ENCODE results near the gene TCERG1.

Gene TCERG1

GRCh38 chr5:146544232-146544631 lies 97.1 kb downstream of the TCERG1 start:
- Histone ChIP-seq H3K4me3 (ENCODE audit: low read depth in 1 of 2, low read length in 2 of 2) (no peak overlapping the region), H3K9me3 (ENCODE audit: insufficient read depth, low read length, severe bottlenecking) (no peaks in the 10 kb centered on the region), H3K9ac (ENCODE audit: low read depth, low read length) (no peak overlapping the region), H4K20me1 (ENCODE audit: insufficient read depth, low read length) (no peaks in the 10 kb centered on the region), H2AFZ (ENCODE audit: low read depth, low read length) (no peak overlapping the region), H3K36me3 (ENCODE audit: insufficient read depth, low read length) (no peaks in the 10 kb centered on the region), H3K27ac (ENCODE audit: low read length) (no peak overlapping the region), H3K4me1 (ENCODE audit: insufficient read depth, low read length) (no peaks in the 10 kb centered on the region), H3K4me2 (ENCODE audit: insufficient read depth, low read length) (no peak overlapping the region), H3K27me3 (ENCODE audit: insufficient read depth, low read length, poor library complexity) (no peaks in the 10 kb centered on the region), H3K79me2 (ENCODE audit: insufficient read depth, low read length) (no peaks in the 10 kb centered on the region)
- DNase-seq (no peak), ATAC-seq (ENCODE audit: insufficient read depth, low read depth) (no peak)
- TF ChIP-seq EZH2 (IDR thresholded peaks at IDR 0.05; ENCODE audit: borderline replicate concordance, low read depth, low read length, severe bottlenecking) (no peak), CTCF (IDR thresholded peaks at IDR 0.05; ENCODE audit: borderline replicate concordance, extremely low read depth, low read length, poor library complexity, severe bottlenecking) (no peak)

- Histone ChIP-seq H3K36me3 (ENCODE audit: insufficient read depth, low read length) (no peaks in the 10 kb centered on the region), H3K4me2 (ENCODE audit: insufficient read depth, low read length) (no peak overlapping the region), H2AFZ (ENCODE audit: low read depth, low read length) (no peak overlapping the region), H3K27ac (ENCODE audit: low read length) (no peak overlapping the region), H3K9ac (ENCODE audit: low read depth, low read length) (no peak overlapping the region), H3K4me3 (ENCODE audit: low read depth in 1 of 2, low read length in 2 of 2) (no peak overlapping the region), H4K20me1 (ENCODE audit: insufficient read depth, low read length) (no peaks in the 10 kb centered on the region), H3K4me1 (ENCODE audit: insufficient read depth, low read length) (no peaks in the 10 kb centered on the region), H3K9me3 (ENCODE audit: insufficient read depth, low read length, severe bottlenecking) (no peaks in the 10 kb centered on the region), H3K27me3 (ENCODE audit: insufficient read depth, low read length, poor library complexity) (no peaks in the 10 kb centered on the region), H3K79me2 (ENCODE audit: insufficient read depth, low read length) (no peaks in the 10 kb centered on the region)
- DNase-seq (no peak), ATAC-seq (ENCODE audit: insufficient read depth, low read depth) (no peak)
- no peak for TF ChIP-seq EZH2 (IDR thresholded peaks at IDR 0.05; ENCODE audit: borderline replicate concordance, low read depth, low read length, severe bottlenecking)
- TF ChIP-seq CTCF (IDR thresholded peaks at IDR 0.05; ENCODE audit: borderline replicate concordance, extremely low read depth, low read length, poor library complexity, severe bottlenecking) = no peak
Observed at GRCh38 chr5:146548781-146549449, 101.8 kb downstream of the TCERG1 start.

GRCh38 chr5:146549615-146550014 lies 102.5 kb downstream of the TCERG1 start:
- Histone ChIP-seq H3K36me3 (ENCODE audit: insufficient read depth, low read length) (no peaks in the 10 kb centered on the region), H3K4me3 (ENCODE audit: low read depth in 1 of 2, low read length in 2 of 2) (no peak overlapping the region), H4K20me1 (ENCODE audit: insufficient read depth, low read length) (no peaks in the 10 kb centered on the region), H3K27me3 (ENCODE audit: insufficient read depth, low read length, poor library complexity) (no peaks in the 10 kb centered on the region), H3K27ac (ENCODE audit: low read length) (no peak overlapping the region), H2AFZ (ENCODE audit: low read depth, low read length) (no peak overlapping the region), H3K4me1 (ENCODE audit: insufficient read depth, low read length) (no peaks in the 10 kb centered on the region), H3K9ac (ENCODE audit: low read depth, low read length) (no peak overlapping the region), H3K4me2 (ENCODE audit: insufficient read depth, low read length) (no peak overlapping the region), H3K79me2 (ENCODE audit: insufficient read depth, low read length) (no peaks in the 10 kb centered on the region), H3K9me3 (ENCODE audit: insufficient read depth, low read length, severe bottlenecking) (no peaks in the 10 kb centered on the region)
- DNase-seq (no peak), ATAC-seq (ENCODE audit: insufficient read depth, low read depth) (no peak)
- TF ChIP-seq CTCF (IDR thresholded peaks at IDR 0.05; ENCODE audit: borderline replicate concordance, extremely low read depth, low read length, poor library complexity, severe bottlenecking) (no peak), EZH2 (IDR thresholded peaks at IDR 0.05; ENCODE audit: borderline replicate concordance, low read depth, low read length, severe bottlenecking) (no peak)

Measured in DND-41 (cell line).